Breast epithelium (tissue), 4 donors: ENCODE measurements around the gene NIN. TPM values are rescaled to one million over a fixed set of nuclear protein-coding genes. Genes with fewer than 3 reads are reported as not detected.

Source experiments
- DNase-seq, 2 donors: peaks; one replicate each; pipeline ENCODE4 v3.0.0-alpha.2; 2019; ENCODE audit warnings: low spot score in 2 of 2
- H3K27ac ChIP-seq, 2 donors: fragments of 200-600 bp; sonication (generic) in 1 of 2; one replicate each; pipeline ENCODE4 v1.5.1; 2016 to 2019; ENCODE audit warnings: mild to moderate bottlenecking in 1 of 2
- H3K27me3 ChIP-seq, 2 donors: fragments of 200-600 bp; sonication (generic) in 1 of 2; one replicate each; pipeline versions ENCODE4 v1.5.1 to v1.6.0; 2017 to 2019; ENCODE audit warnings: control low read depth in 1 of 2, mild to moderate bottlenecking in 1 of 2
- H3K36me3 ChIP-seq: fragments of 200-600 bp; one replicate; pipeline ENCODE4 v1.5.1; 2019
- H3K4me1 ChIP-seq, 2 donors: fragments of 200-600 bp; sonication (generic); one replicate each; pipeline ENCODE4 v1.5.1; 2016 to 2019; ENCODE audit warnings: control low read depth in 1 of 2
- H3K4me3 ChIP-seq, 3 donors: fragments of 200-600 bp; sonication (generic); 1 replicate in 2 of 3; 2 replicates in 1 of 3; pipeline ENCODE4 v1.5.1; 2016 to 2019; ENCODE audit warnings: mild to moderate bottlenecking in 3 of 3, moderate library complexity in 2 of 3
- H3K9me3 ChIP-seq, 2 donors: fragments of 200-600 bp; sonication (generic) in 1 of 2; one replicate each; pipeline ENCODE4 v1.5.1; 2016 to 2019; ENCODE audit warnings: control low read depth in 1 of 2
- POLR2A ChIP-seq: fragments of 450-650 bp; IDR thresholded peaks from one replicate; pipeline ENCODE4 v1.6.1; 2016; ENCODE audit warnings: antibody characterized with exemption, mild to moderate bottlenecking, moderate library complexity
- POLR2AphosphoS5 ChIP-seq, 3 donors: sonication (generic); formaldehyde crosslinking; IDR thresholded peaks; one replicate each; pipeline ENCODE4 v1.6.1; 2017; ENCODE audit warnings: antibody characterized with exemption in 3 of 3
- intact Hi-C: fragments of 100-400 bp; cut with DNase I; formaldehyde crosslinking; loops from one replicate; pipeline ENCODE4 v1.15.1; 2023; ENCODE audit warnings: low total_unique reads
- total RNA-seq, 3 donors: library from RNA; depleted of rRNA; stranded (reverse); fragments of >200 nt; gene quantifications; one replicate each; pipeline ENCODE4 v1.1.0, GENCODE V29; 2016
- TF ChIP-seq, protein P1 (sequence below), 3 donors: fragments of 450-650 bp; IDR thresholded peaks; one replicate each; pipeline ENCODE4 v1.5.1; 2016 to 2017; ENCODE audit warnings: antibody characterized with exemption in 3 of 3, mild to moderate bottlenecking in 3 of 3, moderate library complexity in 3 of 3

Gene NIN
- total RNA-seq, 3 donors from 2014 or later: 38.1 to 42.9 (median 40.4) TPM

DNA sequence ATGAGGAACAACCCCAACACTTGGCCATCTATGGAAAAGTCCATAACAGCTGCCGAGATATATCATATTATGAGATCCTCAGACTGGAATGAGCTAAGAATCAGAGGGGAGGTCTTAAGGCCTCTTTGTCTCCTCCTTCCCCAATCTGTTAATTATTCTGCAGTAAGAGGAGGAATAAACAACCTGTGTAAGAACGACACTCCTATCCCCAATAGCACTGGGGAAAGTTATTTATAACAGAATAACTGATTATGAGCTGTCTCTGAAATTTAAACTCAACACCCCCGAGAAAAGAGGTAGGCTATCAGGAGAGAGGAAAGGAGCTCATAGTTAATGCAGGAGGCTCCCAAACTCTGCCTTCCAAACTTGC lies 68.0 kb downstream of the NIN start:
- intact Hi-C loops: no loop called here

DNA sequence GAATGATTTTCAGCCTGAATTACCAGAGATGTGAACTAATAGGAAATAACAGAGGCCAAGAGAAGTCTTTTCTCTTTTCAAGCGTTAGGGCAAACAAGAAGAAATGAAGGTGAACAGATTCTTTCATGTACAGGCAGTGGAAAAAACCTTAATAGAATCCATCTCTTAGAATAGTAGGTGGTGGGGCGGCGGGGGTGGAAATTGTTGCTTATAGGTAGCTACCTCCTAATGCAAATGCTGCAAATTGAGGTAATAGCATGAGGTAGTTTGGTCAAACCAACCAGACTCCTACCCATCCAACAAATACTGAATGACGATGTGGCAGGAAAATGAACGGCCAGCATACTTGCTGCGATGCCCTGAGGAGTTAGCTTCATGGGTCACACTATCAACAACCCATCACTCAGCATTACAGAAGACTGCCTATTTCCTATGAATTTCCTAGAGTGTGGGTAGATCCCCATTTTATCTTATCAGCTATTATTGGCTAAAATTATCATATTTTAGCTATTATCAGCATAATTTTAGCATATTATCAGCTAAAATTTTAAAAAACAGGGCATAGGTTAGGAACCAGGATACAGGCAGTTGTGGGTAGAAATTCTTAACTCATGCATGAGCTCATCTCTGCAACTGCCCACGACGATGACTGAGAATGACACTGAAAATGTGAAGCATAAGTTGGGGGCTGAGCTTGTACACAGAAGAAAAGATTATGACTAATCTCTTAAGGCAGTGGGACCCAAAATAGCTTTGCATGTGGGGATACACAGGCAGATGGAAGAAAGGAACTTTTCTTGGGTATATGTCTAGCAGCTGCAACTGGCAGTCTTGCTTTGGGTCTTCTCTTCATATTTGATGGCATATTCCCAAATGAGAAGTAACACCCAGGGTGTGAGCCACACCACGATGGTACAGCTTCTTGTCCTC lies 68.7 kb downstream of the NIN start:
- Histone ChIP-seq H3K4me3 (no peak overlapping the region), H3K4me1 (peaks cover 0 to 7% of the 10 kb centered on the region in 2 donors), H3K27me3 (no peaks in the 10 kb centered on the region), H3K9me3 (no peaks in the 10 kb centered on the region), H3K36me3 (no peaks in the 10 kb centered on the region), H3K27ac (peak overlapping the region; percentile 33 to 72)
- intact Hi-C loops: no loop called here
- no peak for TF ChIP-seq POLR2AphosphoS5 (IDR thresholded peaks at IDR 0.05)
- TF ChIP-seq POLR2A: no peak
- TF ChIP-seq, protein P1, sequence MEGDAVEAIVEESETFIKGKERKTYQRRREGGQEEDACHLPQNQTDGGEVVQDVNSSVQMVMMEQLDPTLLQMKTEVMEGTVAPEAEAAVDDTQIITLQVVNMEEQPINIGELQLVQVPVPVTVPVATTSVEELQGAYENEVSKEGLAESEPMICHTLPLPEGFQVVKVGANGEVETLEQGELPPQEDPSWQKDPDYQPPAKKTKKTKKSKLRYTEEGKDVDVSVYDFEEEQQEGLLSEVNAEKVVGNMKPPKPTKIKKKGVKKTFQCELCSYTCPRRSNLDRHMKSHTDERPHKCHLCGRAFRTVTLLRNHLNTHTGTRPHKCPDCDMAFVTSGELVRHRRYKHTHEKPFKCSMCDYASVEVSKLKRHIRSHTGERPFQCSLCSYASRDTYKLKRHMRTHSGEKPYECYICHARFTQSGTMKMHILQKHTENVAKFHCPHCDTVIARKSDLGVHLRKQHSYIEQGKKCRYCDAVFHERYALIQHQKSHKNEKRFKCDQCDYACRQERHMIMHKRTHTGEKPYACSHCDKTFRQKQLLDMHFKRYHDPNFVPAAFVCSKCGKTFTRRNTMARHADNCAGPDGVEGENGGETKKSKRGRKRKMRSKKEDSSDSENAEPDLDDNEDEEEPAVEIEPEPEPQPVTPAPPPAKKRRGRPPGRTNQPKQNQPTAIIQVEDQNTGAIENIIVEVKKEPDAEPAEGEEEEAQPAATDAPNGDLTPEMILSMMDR (IDR thresholded peaks at IDR 0.05): no peak
- DNase-seq: no peak

More for the DNA sequence above, 68.0 kb downstream of the NIN start:
- no peaks in the 10 kb centered on the region for H3K36me3 ChIP-seq
- no peaks in the 10 kb centered on the region for H3K27me3 ChIP-seq
- TF ChIP-seq POLR2A (no peak), POLR2AphosphoS5 (IDR thresholded peaks at IDR 0.05) (no peak)
- TF ChIP-seq, protein P1 (IDR thresholded peaks at IDR 0.05): no peak
- no peaks in the 10 kb centered on the region for H3K9me3 ChIP-seq
- peaks cover 0 to 7% of the 10 kb centered on the region in 2 donors for H3K4me1 ChIP-seq
- peak overlapping the region; percentile 33 to 72 for H3K27ac ChIP-seq
- H3K4me3 ChIP-seq: no peak overlapping the region
- DNase-seq: no peak

DNA sequence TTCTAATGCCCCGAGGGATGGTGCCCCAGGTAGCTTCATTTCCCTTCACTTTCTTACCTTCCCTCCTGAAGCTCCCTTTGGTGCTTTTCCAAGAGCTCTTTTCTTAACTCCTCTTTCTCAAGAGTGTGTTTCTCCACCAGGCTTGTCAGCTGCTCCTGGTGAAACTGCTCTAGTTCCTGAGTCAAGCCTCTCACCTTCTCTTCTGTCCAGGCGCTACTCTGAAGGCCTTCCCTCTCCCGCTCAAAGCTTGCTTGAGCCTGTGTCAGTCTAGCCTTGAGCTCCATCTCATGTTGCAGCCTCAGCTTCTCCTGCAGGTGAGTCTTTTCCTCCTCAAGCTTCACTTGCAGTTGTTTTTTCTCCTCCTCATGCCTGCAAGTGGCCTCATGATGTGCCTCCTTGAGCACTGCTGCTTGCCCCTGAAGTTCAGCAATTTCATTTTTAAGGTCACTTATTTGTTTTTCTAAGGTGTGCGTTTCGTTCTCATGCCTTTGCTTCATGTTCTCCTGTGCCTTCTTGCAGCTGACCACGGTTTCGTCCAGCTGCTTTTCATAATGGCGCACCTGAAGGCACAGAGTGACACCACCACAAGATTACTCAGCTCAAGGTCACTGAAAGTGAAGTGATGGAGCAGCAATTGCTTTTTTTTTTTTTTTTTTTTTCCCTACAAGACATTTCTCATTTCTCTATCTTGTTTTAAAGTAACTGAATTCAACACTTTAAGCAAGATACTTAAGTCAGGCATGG lies 71.0 kb downstream of the NIN start:
- H3K36me3 ChIP-seq: no peaks in the 10 kb centered on the region

GRCh38 chr14:50758945-50759344 lies 72.0 kb downstream of the NIN start:
- no peaks in the 10 kb centered on the region for H3K36me3 ChIP-seq
- no peak overlapping the region for H3K27ac ChIP-seq
- TF ChIP-seq, protein P1 (IDR thresholded peaks at IDR 0.05): no peak
- TF ChIP-seq POLR2A (no peak), POLR2AphosphoS5 (IDR thresholded peaks at IDR 0.05) (no peak)
- intact Hi-C loops: no loop called here
- peaks cover 0 to 7% of the 10 kb centered on the region in 2 donors for H3K4me1 ChIP-seq
- H3K4me3 ChIP-seq: no peak overlapping the region
- no peak for DNase-seq
- H3K27me3 ChIP-seq: no peaks in the 10 kb centered on the region
- H3K9me3 ChIP-seq: no peaks in the 10 kb centered on the region

More for the DNA sequence above, 71.0 kb downstream of the NIN start:
- Histone ChIP-seq H3K4me3 (no peak overlapping the region), H3K27ac (no peak overlapping the region), H3K9me3 (no peaks in the 10 kb centered on the region), H3K27me3 (no peaks in the 10 kb centered on the region), H3K4me1 (peaks cover 0 to 7% of the 10 kb centered on the region in 2 donors)
- intact Hi-C loops: no loop called here
- TF ChIP-seq, protein P1 (IDR thresholded peaks at IDR 0.05): no peak
- TF ChIP-seq POLR2A (no peak), POLR2AphosphoS5 (IDR thresholded peaks at IDR 0.05) (no peak)
- no peak for DNase-seq

GRCh38 chr14:50758305-50758704 lies 72.7 kb downstream of the NIN start:
- no peak overlapping the region for H3K27ac ChIP-seq
- H3K4me3 ChIP-seq: no peak overlapping the region
- intact Hi-C loops: no loop called here
- no peak for DNase-seq
- H3K4me1 ChIP-seq: peaks cover 0 to 7% of the 10 kb centered on the region in 2 donors
- no peaks in the 10 kb centered on the region for H3K9me3 ChIP-seq
- TF ChIP-seq, protein P1 (IDR thresholded peaks at IDR 0.05): no peak
- TF ChIP-seq POLR2AphosphoS5 (IDR thresholded peaks at IDR 0.05) (no peak), POLR2A (no peak)
- no peaks in the 10 kb centered on the region for H3K27me3 ChIP-seq
- H3K36me3 ChIP-seq: no peaks in the 10 kb centered on the region
